Endothelial cell of umbilical vein (primary cell): ENCODE data around the gene LIN28B. TPM values are rescaled to one million over a fixed set of nuclear protein-coding genes. Genes with fewer than 3 reads are reported as not detected.
A peak's percentile ranks its signal among the peaks of the same experiment; 100 is the strongest.

Experiments
- BruUV-seq: library from RNA; stranded (reverse); fragments of 400-500 nt; replicated peaks from 2 replicates; lab custom pipeline; 2021; lab: Mats Ljungman, UMichigan
- CTCF ChIA-PET: fragments of 300-600, 350-600 bp; sonication (Branson Sonifier 250); formaldehyde crosslinking; loops from one replicate; lab custom pipeline; 2021; ENCODE audit warnings: antibody characterized with exemption, inconsistent platforms; lab: Charles Lee
- POLR2A ChIA-PET: fragments of 300-600, 350-600 bp; sonication (Branson Sonifier 250); formaldehyde crosslinking; loops from one replicate; lab custom pipeline; 2021; ENCODE audit warnings: antibody characterized with exemption, inconsistent platforms; lab: Charles Lee
- DNase-seq: peaks from one replicate; pipeline ENCODE4 v3.0.0-alpha.2; 2011; ENCODE audit warnings: low read depth, low spot score
- FAIRE-seq: peaks from 2 replicates; lab custom pipeline; 2011; peaks lifted over from hg19 to GRCh38; lab: Jason Lieb, UNC
- H2AFZ ChIP-seq: 2 replicates; pipeline ENCODE4 v1.6.0; 2012; ENCODE audit warnings: low read depth, low read length, control low read depth, inconsistent platforms
- H3K27ac ChIP-seq: 2 replicates; pipeline ENCODE4 v1.5.1; 2011; ENCODE audit warnings: low read depth, mild to moderate bottlenecking, control low read depth, low read length, moderate library complexity; ENCODE audit not compliant: insufficient read depth
- H3K27me3 ChIP-seq, 2 experiments: 2 replicates each; pipeline versions ENCODE4 v1.6.0 to v1.6.1; 2011; ENCODE audit warnings: low read length in 2 of 2, mixed read lengths in 1 of 2; ENCODE audit not compliant: control insufficient read depth in 2 of 2, insufficient read depth in 2 of 2
- H3K36me3 ChIP-seq, 2 experiments: 2 replicates in 1 of 2; 3 replicates in 1 of 2; pipeline ENCODE4 v1.5.1; 2011; ENCODE audit warnings: low read length in 2 of 2, mild to moderate bottlenecking in 1 of 2, moderate library complexity in 1 of 2; ENCODE audit not compliant: control insufficient read depth in 2 of 2, insufficient read depth in 2 of 2; ENCODE audit errors: extremely low read depth in 1 of 2
- H3K4me1 ChIP-seq: 3 replicates; pipeline ENCODE4 v1.5.1; 2011; ENCODE audit warnings: mild to moderate bottlenecking, low read length; ENCODE audit not compliant: control insufficient read depth, insufficient read depth; ENCODE audit errors: extremely low read depth
- H3K4me2 ChIP-seq: 2 replicates; pipeline ENCODE4 v1.6.1; 2011; ENCODE audit warnings: low read length, control low read depth, mixed read lengths; ENCODE audit not compliant: insufficient read depth
- H3K4me3 ChIP-seq, 3 experiments: fragments of 200-600 bp in 1 of 3; sonication (generic), shearing (Covaris generic) in 1 of 3; replicated peaks in 1 of 3; 2 replicates each; pipeline ENCODE4 v1.5.1; 2011 to 2016; ENCODE audit warnings: control low read depth in 3 of 3, low read length in 3 of 3, mild to moderate bottlenecking in 2 of 3, inconsistent platforms in 1 of 3, low read depth in 1 of 3, moderate library complexity in 1 of 3; ENCODE audit not compliant: insufficient read depth in 1 of 3
- H3K79me2 ChIP-seq: 2 replicates; pipeline ENCODE4 v1.6.0; 2012; ENCODE audit warnings: low read length, inconsistent platforms; ENCODE audit not compliant: control insufficient read depth, insufficient read depth
- H3K9ac ChIP-seq: replicated peaks from 2 replicates; pipeline ENCODE3; 2011; ENCODE audit warnings: low read length, control low read depth; ENCODE audit not compliant: insufficient read depth; ENCODE audit errors: extremely low read depth
- H3K9me1 ChIP-seq: replicated peaks from 3 replicates; pipeline ENCODE4 v1.6.0; 2011; ENCODE audit warnings: mild to moderate bottlenecking, low read length; ENCODE audit not compliant: control insufficient read depth, insufficient read depth; ENCODE audit errors: extremely low read depth
- H3K9me3 ChIP-seq: replicated peaks from 2 replicates; pipeline ENCODE4 v1.5.1; 2012; ENCODE audit warnings: low read length, inconsistent platforms; ENCODE audit not compliant: control insufficient read depth, insufficient read depth
- H4K20me1 ChIP-seq: replicated peaks from 2 replicates; pipeline ENCODE3; 2011; ENCODE audit warnings: mild to moderate bottlenecking, low read length; ENCODE audit not compliant: control insufficient read depth, insufficient read depth; ENCODE audit errors: extremely low read depth
- CTCF ChIP-seq, 2 donors: IDR thresholded peaks; 1 replicate in 1 of 2; 2 replicates in 1 of 2; pipeline ENCODE4 v1.5.1; 2011; ENCODE audit warnings: low read length in 2 of 2, mild to moderate bottlenecking in 2 of 2, moderate library complexity in 2 of 2, control low read depth in 1 of 2, inconsistent platforms in 1 of 2, low read depth in 1 of 2; ENCODE audit not compliant: insufficient read depth in 1 of 2; ENCODE audit errors: extremely low read depth in 1 of 2
- EZH2 ChIP-seq: IDR thresholded peaks from 2 replicates; pipeline ENCODE4 v1.6.1; 2012; ENCODE audit warnings: borderline replicate concordance, low read depth, mild to moderate bottlenecking, moderate library complexity, low read length, inconsistent platforms; ENCODE audit not compliant: severe bottlenecking
- FOS ChIP-seq: IDR thresholded peaks from 2 replicates; pipeline ENCODE4 v1.6.1; 2011; ENCODE audit warnings: mild to moderate bottlenecking, low read length, moderate library complexity, borderline replicate concordance; ENCODE audit not compliant: insufficient read depth
- GATA2 ChIP-seq: IDR thresholded peaks from 2 replicates; pipeline ENCODE4 v1.7.0; 2011; ENCODE audit warnings: low read depth, mild to moderate bottlenecking, moderate library complexity, mixed read lengths, low read length; ENCODE audit not compliant: insufficient read length, insufficient read depth
- JUN ChIP-seq: IDR thresholded peaks from 2 replicates; pipeline ENCODE4 v1.6.1; 2011; ENCODE audit warnings: borderline replicate concordance, low read depth; ENCODE audit not compliant: insufficient read length, insufficient read depth
- MYC ChIP-seq: IDR thresholded peaks from one replicate; pipeline ENCODE4 v1.6.1; 2011; ENCODE audit warnings: mild to moderate bottlenecking, low read depth, low read length
- POLR2A ChIP-seq: IDR thresholded peaks from 2 replicates; pipeline ENCODE4 v1.6.1; 2012; ENCODE audit warnings: low read depth, mild to moderate bottlenecking, control low read depth, low read length
- POLR2AphosphoS5 ChIP-seq: IDR thresholded peaks from 2 replicates; pipeline ENCODE4 v1.6.1; 2012; ENCODE audit warnings: low read depth, mild to moderate bottlenecking, control low read depth, low read length, moderate library complexity; ENCODE audit not compliant: insufficient read depth
- dilution Hi-C: fragments of 300-500 bp; cut with MboI; formaldehyde crosslinking; loops from one replicate; pipeline ENCODE4 v1.15.0; 2019; ENCODE audit warnings: low sequenced_read_pairs; ENCODE audit not compliant: extremely low pct_ligation_motif_present
- intact Hi-C: fragments of 100-400 bp; cut with micrococcal nuclease; formaldehyde crosslinking; loops from one replicate; pipeline ENCODE4 v1.10.0; 2022
- polyA plus RNA-seq, 4 experiments: library from polyadenylated mRNA; depleted of rRNA in 3 of 4; stranded (reverse) in 3 of 4; unstranded in 1 of 4; fragments of >200 nt; gene quantifications; 2 replicates each; pipeline versions ENCODE4 v1.2.1 to v1.2.3, GENCODE V29; 2011 to 2012; ENCODE audit warnings: missing spikeins in 1 of 4
- total RNA-seq: library from RNA; stranded (reverse); gene quantifications from 2 replicates; pipeline ENCODE4 v1.2.3, GENCODE V29; 2021

The LIN28B gene
- total and polyA plus RNA-seq, 2 donors (not counting 3 experiments of a cell fraction or from before 2014, with no cell fraction given): not detected

- no peak overlapping the region for H3K9ac ChIP-seq
- no TSS peak for BruUV-seq
- peaks cover 4% of the 10 kb centered on the region for H3K4me1 ChIP-seq
- CTCF ChIA-PET: interaction anchor here (4.4 kb wide), 1 partner anchor 136 kb away, joined by 20 read pairs; no protein-coding TSS in a partner anchor
- H4K20me1 ChIP-seq: no peaks in the 10 kb centered on the region
- no peak overlapping the region for H3K27ac ChIP-seq
- no peaks in the 10 kb centered on the region for H3K9me1 ChIP-seq
- H3K27me3 ChIP-seq: peaks cover 12 to 54% of the 10 kb centered on the region in 2 experiments
- no peak overlapping the region for H2AFZ ChIP-seq
- H3K36me3 ChIP-seq: no peaks in the 10 kb centered on the region
- POLR2A ChIA-PET: no interaction called here
- no peaks in the 10 kb centered on the region for H3K9me3 ChIP-seq
- H3K4me2 ChIP-seq: peak overlapping the region; percentile 79
- TF ChIP-seq EZH2: no peak
- no peak for TF ChIP-seq POLR2A
- no peak for TF ChIP-seq FOS
- no peaks in the 10 kb centered on the region for H3K79me2 ChIP-seq
- intact Hi-C loops (loop anchor here (1.0 to 5.0 kb wide), 5 partner anchors 84 to 1361 kb away; partner anchors contain the start of gene HACE1), dilution Hi-C loops (no loop called here)
- H3K4me3 ChIP-seq: peak overlapping the region in 2 of 3 experiments; percentile 10 to 32
- FAIRE-seq: peak; percentile 33
- DNase-seq: no peak
Measured at GRCh38 chr6:104941729-104942091, 15.2 kb upstream of the LIN28B start.

- TF ChIP-seq CTCF (IDR thresholded peaks at IDR 0.05; ENCODE audit: extremely low read depth in 1 of 2, insufficient read depth in 1 of 2, low read depth in 1 of 2, low read length in 2 of 2) (no peak), FOS (no peak), GATA2 (no peak), MYC (no peak), POLR2AphosphoS5 (no peak), JUN (no peak)
- Histone ChIP-seq H3K79me2 (no peaks in the 10 kb centered on the region), H2AFZ (no peak overlapping the region), H3K9me3 (no peaks in the 10 kb centered on the region), H3K9me1 (no peaks in the 10 kb centered on the region), H3K4me1 (peaks cover 4% of the 10 kb centered on the region), H3K4me3 (no peak overlapping the region), H3K9ac (no peak overlapping the region), H3K4me2 (no peak overlapping the region), H3K36me3 (no peaks in the 10 kb centered on the region), H3K27ac (no peak overlapping the region), H4K20me1 (no peaks in the 10 kb centered on the region), H3K27me3 (peaks cover 12 to 56% of the 10 kb centered on the region in 2 experiments)
- peak; percentile 21 for FAIRE-seq
- peak; percentile 31 for DNase-seq
- intact Hi-C loops: loop anchor here (5.0 kb wide), 3 partner anchors 86 to 1359 kb away; partner anchors contain the start of gene HACE1
- POLR2A ChIA-PET: no interaction called here
- CTCF ChIA-PET: interaction anchor here (4.4 kb wide), 1 partner anchor 134 kb away, joined by 20 read pairs; no protein-coding TSS in a partner anchor
- BruUV-seq: no TSS peak
- dilution Hi-C loops: no loop called here
Measured at GRCh38 chr6:104943781-104944180, 13.1 kb upstream of the LIN28B start.
